Measurements from ENCODE around the gene CDC25C. TPM values are rescaled to one million over a fixed set of nuclear protein-coding genes. Genes with fewer than 3 reads are reported as not detected.

CDC25C gene
- total RNA-seq, 1 donor from 2014 or later: 10.6 TPM

- TF ChIP-seq CTCF (IDR thresholded peaks at IDR 0.05; ENCODE audit: unreplicated experiment): peak; percentile 95
- peaks cover 18% of the 10 kb centered on the region for H3K4me1 Mint-ChIP-seq (ENCODE audit: low read depth)
Measured at GRCh38 chr5:138352071-138352721, 20.6 kb upstream of the CDC25C start, which contains the start of gene KDM3B. KDM3B (plus strand) TSS chr5:138352685; CDS start chr5:138352796, 111 bp downstream.

GRCh38 chr5:138351517-138351916 lies 19.9 kb upstream of the CDC25C start:
- peak overlapping the region; percentile 87 for H3K27ac Mint-ChIP-seq
- no peak for TF ChIP-seq CTCF (IDR thresholded peaks at IDR 0.05; ENCODE audit: unreplicated experiment)
- peak overlapping the region; percentile 72 for H3K4me3 Mint-ChIP-seq (ENCODE audit: low read depth)
- no peaks in the 10 kb centered on the region for H3K27me3 Mint-ChIP-seq
- peaks cover 18% of the 10 kb centered on the region for H3K4me1 Mint-ChIP-seq (ENCODE audit: low read depth)
- H3K9me3 Mint-ChIP-seq (ENCODE audit: low read depth): peaks cover 13% of the 10 kb centered on the region
- H3K36me3 Mint-ChIP-seq (ENCODE audit: insufficient read depth): peaks cover 29% of the 10 kb centered on the region
- DNase-seq (ENCODE audit: low spot score, unreplicated experiment): no peak

More at GRCh38 chr5:138352071-138352721, 20.6 kb upstream of the CDC25C start, which contains the start of gene KDM3B:
- Mint-ChIP-seq H3K27ac (peak within 1 kb of the TSS; percentile 96), H3K27me3 (no peaks in the 10 kb centered on the region), H3K36me3 (ENCODE audit: insufficient read depth) (peaks cover 25% of the 10 kb centered on the region), H3K4me3 (ENCODE audit: low read depth) (peak within 1 kb of the TSS; percentile 92), H3K9me3 (ENCODE audit: low read depth) (peaks cover 13% of the 10 kb centered on the region)
- peak; percentile 94 for DNase-seq (ENCODE audit: low spot score, unreplicated experiment)

GRCh38 chr5:138351056-138351455 lies 19.5 kb upstream of the CDC25C start:
- TF ChIP-seq CTCF (IDR thresholded peaks at IDR 0.05; ENCODE audit: unreplicated experiment): no peak
- Mint-ChIP-seq H3K4me1 (ENCODE audit: low read depth) (peaks cover 18% of the 10 kb centered on the region), H3K4me3 (ENCODE audit: low read depth) (peak overlapping the region; percentile 72), H3K27me3 (no peaks in the 10 kb centered on the region), H3K9me3 (ENCODE audit: low read depth) (peaks cover 13% of the 10 kb centered on the region), H3K36me3 (ENCODE audit: insufficient read depth) (peaks cover 31% of the 10 kb centered on the region), H3K27ac (no peak overlapping the region)
- no peak for DNase-seq (ENCODE audit: low spot score, unreplicated experiment)

- peaks cover 15% of the 10 kb centered on the region for H3K4me1 Mint-ChIP-seq (ENCODE audit: low read depth)
- peak overlapping the region; percentile 71 for H3K27ac Mint-ChIP-seq
- H3K9me3 Mint-ChIP-seq (ENCODE audit: low read depth): peaks cover 13% of the 10 kb centered on the region
- TF ChIP-seq CTCF (IDR thresholded peaks at IDR 0.05; ENCODE audit: unreplicated experiment): no peak
- H3K36me3 Mint-ChIP-seq (ENCODE audit: insufficient read depth): peaks cover 36% of the 10 kb centered on the region
- DNase-seq (ENCODE audit: low spot score, unreplicated experiment): no peak
- H3K4me3 Mint-ChIP-seq (ENCODE audit: low read depth): peak overlapping the region; percentile 49
- H3K27me3 Mint-ChIP-seq: no peaks in the 10 kb centered on the region
Measured at GRCh38 chr5:138350563-138350890, 18.9 kb upstream of the CDC25C start.

GRCh38 chr5:138349852-138350562 lies 18.4 kb upstream of the CDC25C start:
- DNase-seq (ENCODE audit: low spot score, unreplicated experiment): no peak
- TF ChIP-seq CTCF (IDR thresholded peaks at IDR 0.05; ENCODE audit: unreplicated experiment): no peak
- peaks cover 41% of the 10 kb centered on the region for H3K36me3 Mint-ChIP-seq (ENCODE audit: insufficient read depth)
- H3K4me1 Mint-ChIP-seq (ENCODE audit: low read depth): peaks cover 11% of the 10 kb centered on the region
- H3K9me3 Mint-ChIP-seq (ENCODE audit: low read depth): peaks cover 13% of the 10 kb centered on the region
- peak overlapping the region; percentile 49 for H3K4me3 Mint-ChIP-seq (ENCODE audit: low read depth)
- no peaks in the 10 kb centered on the region for H3K27me3 Mint-ChIP-seq
- peak overlapping the region; percentile 71 for H3K27ac Mint-ChIP-seq
